GM06990 (cell line): ENCODE results near the gene PLXNA2.

ENCODE experiments used
- DNase-seq: peaks from one replicate; pipeline ENCODE4 v3.0.0-alpha.2; 2011; ENCODE audit not compliant: insufficient read length; ENCODE audit errors: extremely low read depth
- H3K27me3 ChIP-seq: replicated peaks from 2 replicates; pipeline ENCODE4 v1.6.0; 2011; ENCODE audit warnings: low read length; ENCODE audit not compliant: control insufficient read depth, insufficient read depth
- H3K36me3 ChIP-seq: 2 replicates; pipeline ENCODE4 v1.5.1; 2011; ENCODE audit warnings: low read length; ENCODE audit not compliant: control insufficient read depth, insufficient read depth
- H3K4me3 ChIP-seq: replicated peaks from 2 replicates; pipeline ENCODE4 v1.5.1; 2011; ENCODE audit warnings: low read depth, mild to moderate bottlenecking, control low read depth, low read length
- CTCF ChIP-seq: IDR thresholded peaks from 2 replicates; pipeline ENCODE4 v1.5.1; 2011; ENCODE audit warnings: low read length, control low read depth, mild to moderate bottlenecking, inconsistent platforms; ENCODE audit not compliant: insufficient read depth, poor library complexity, severe bottlenecking

The PLXNA2 gene

GRCh38 chr1:208002078-208002477 is 242.1 kb downstream of the PLXNA2 start:
- no peak for TF ChIP-seq CTCF
- Histone ChIP-seq H3K4me3 (no peak overlapping the region), H3K36me3 (no peaks in the 10 kb centered on the region), H3K27me3 (no peaks in the 10 kb centered on the region; the same call in 1 of the 2 replicates)
- no peak for DNase-seq

- Histone ChIP-seq H3K36me3 (no peaks in the 10 kb centered on the region), H3K4me3 (no peak overlapping the region), H3K27me3 (no peaks in the 10 kb centered on the region; the same call in 1 of the 2 replicates)
- no peak for DNase-seq
- TF ChIP-seq CTCF, result no peak
These were observed 243.7 kb downstream of the PLXNA2 start for GRCh38 chr1:208000504-208000903.

- H3K4me3 ChIP-seq, result no peak overlapping the region
- no peaks in the 10 kb centered on the region for H3K36me3 ChIP-seq
- TF ChIP-seq CTCF, result no peak
- DNase-seq, result no peak
- no peaks in the 10 kb centered on the region; the same call in 1 of the 2 replicates for H3K27me3 ChIP-seq
These were observed 244.2 kb downstream of the PLXNA2 start for GRCh38 chr1:207999972-208000371.

GRCh38 chr1:207999274-207999915 is 244.8 kb downstream of the PLXNA2 start:
- no peak for TF ChIP-seq CTCF
- Histone ChIP-seq H3K4me3 (no peak overlapping the region), H3K27me3 (no peaks in the 10 kb centered on the region; the same call in 1 of the 2 replicates), H3K36me3 (no peaks in the 10 kb centered on the region)
- no peak for DNase-seq

GRCh38 chr1:207998691-207999090 is 245.5 kb downstream of the PLXNA2 start:
- H3K36me3 ChIP-seq, result no peaks in the 10 kb centered on the region
- H3K4me3 ChIP-seq, result no peak overlapping the region
- H3K27me3 ChIP-seq, result no peaks in the 10 kb centered on the region
- DNase-seq, result no peak
- TF ChIP-seq CTCF, result no peak
